Uterus (tissue), 4 donors: ENCODE measurements around the gene PLIN4. TPM values are rescaled to one million over a fixed set of nuclear protein-coding genes. Genes with fewer than 3 reads are reported as not detected.

ENCODE experiments used
- DNase-seq, 2 donors: peaks; one replicate each; pipeline ENCODE4 v3.0.0-alpha.2; 2019 to 2020
- H3K27ac ChIP-seq, 2 donors: fragments of 200-600 bp; sonication (generic); 1 replicate in 1 of 2; 2 replicates in 1 of 2; pipeline ENCODE4 v1.5.1; 2016 to 2018
- H3K27me3 ChIP-seq, 2 donors: fragments of 200-600 bp; sonication (generic); one replicate each; pipeline ENCODE4 v1.5.1; 2018 to 2019; ENCODE audit warnings: control low read depth in 1 of 2
- H3K36me3 ChIP-seq, 2 donors: fragments of 200-600 bp; sonication (generic); one replicate each; pipeline ENCODE4 v1.5.1; 2019; ENCODE audit warnings: control low read depth in 1 of 2
- H3K4me1 ChIP-seq, 2 donors: fragments of 200-600 bp; sonication (generic); one replicate each; pipeline ENCODE4 v1.5.1; 2018 to 2019; ENCODE audit warnings: control low read depth in 1 of 2
- H3K4me3 ChIP-seq, 2 donors: fragments of 200-600 bp; sonication (generic); 1 replicate in 1 of 2; 2 replicates in 1 of 2; pipeline ENCODE4 v1.5.1; 2018 to 2019; ENCODE audit warnings: mild to moderate bottlenecking in 1 of 2
- H3K9me3 ChIP-seq, 2 donors: fragments of 200-600 bp; sonication (generic); one replicate each; pipeline ENCODE4 v1.5.1; 2019; ENCODE audit warnings: control low read depth in 1 of 2
- POLR2A ChIP-seq, 2 donors: fragments of 450-650 bp; IDR thresholded peaks; one replicate each; pipeline ENCODE4 v1.6.1; 2016; ENCODE audit warnings: antibody characterized with exemption in 2 of 2, mild to moderate bottlenecking in 1 of 2, moderate library complexity in 1 of 2
- intact Hi-C: fragments of 100-400 bp; cut with DNase I; formaldehyde crosslinking; loops from one replicate; pipeline ENCODE4 v1.15.1; 2023; ENCODE audit warnings: low total_unique reads
- total RNA-seq, 4 donors: library from RNA; depleted of rRNA in 3 of 4; stranded (reverse); fragments of >200 nt in 3 of 4; gene quantifications; one replicate each; pipeline versions ENCODE4 v1.1.0 to v1.2.4, GENCODE V29; 2014 to 2023
- TF ChIP-seq, protein P1 (sequence below), 4 experiments: fragments of 200-600 bp in 2 of 4; fragments of 450-650 bp in 2 of 4; sonication (generic) in 2 of 4; IDR thresholded peaks; one replicate each; pipeline ENCODE4 v1.5.1; 2016 to 2019; ENCODE audit warnings: antibody characterized with exemption in 4 of 4, mild to moderate bottlenecking in 2 of 4, moderate library complexity in 1 of 4
- donor health status: DM: yes; HTN: yes; CAD: no.

Gene PLIN4
- total RNA-seq, 4 donors from 2014 or later = 7.9 to 78.3 (median 16.2) TPM

GRCh38 chr19:4521888-4522242 is 3.6 kb upstream of the PLIN4 start:
- intact Hi-C loops = no loop called here
- H3K27me3 ChIP-seq = no peaks in the 10 kb centered on the region
- no peaks in the 10 kb centered on the region for H3K9me3 ChIP-seq
- no peak overlapping the region for H3K27ac ChIP-seq
- H3K4me1 ChIP-seq = peaks cover 0 to 14% of the 10 kb centered on the region in 2 donors
- no peak for DNase-seq
- H3K36me3 ChIP-seq = no peaks in the 10 kb centered on the region
- no peak for TF ChIP-seq POLR2A (IDR thresholded peaks at IDR 0.05)
- TF ChIP-seq, protein P1, sequence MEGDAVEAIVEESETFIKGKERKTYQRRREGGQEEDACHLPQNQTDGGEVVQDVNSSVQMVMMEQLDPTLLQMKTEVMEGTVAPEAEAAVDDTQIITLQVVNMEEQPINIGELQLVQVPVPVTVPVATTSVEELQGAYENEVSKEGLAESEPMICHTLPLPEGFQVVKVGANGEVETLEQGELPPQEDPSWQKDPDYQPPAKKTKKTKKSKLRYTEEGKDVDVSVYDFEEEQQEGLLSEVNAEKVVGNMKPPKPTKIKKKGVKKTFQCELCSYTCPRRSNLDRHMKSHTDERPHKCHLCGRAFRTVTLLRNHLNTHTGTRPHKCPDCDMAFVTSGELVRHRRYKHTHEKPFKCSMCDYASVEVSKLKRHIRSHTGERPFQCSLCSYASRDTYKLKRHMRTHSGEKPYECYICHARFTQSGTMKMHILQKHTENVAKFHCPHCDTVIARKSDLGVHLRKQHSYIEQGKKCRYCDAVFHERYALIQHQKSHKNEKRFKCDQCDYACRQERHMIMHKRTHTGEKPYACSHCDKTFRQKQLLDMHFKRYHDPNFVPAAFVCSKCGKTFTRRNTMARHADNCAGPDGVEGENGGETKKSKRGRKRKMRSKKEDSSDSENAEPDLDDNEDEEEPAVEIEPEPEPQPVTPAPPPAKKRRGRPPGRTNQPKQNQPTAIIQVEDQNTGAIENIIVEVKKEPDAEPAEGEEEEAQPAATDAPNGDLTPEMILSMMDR (IDR thresholded peaks at IDR 0.05) = no peak
- H3K4me3 ChIP-seq = no peak overlapping the region

GRCh38 chr19:4521170-4521887 is 3.0 kb upstream of the PLIN4 start:
- no peak for TF ChIP-seq POLR2A (IDR thresholded peaks at IDR 0.05)
- TF ChIP-seq, protein P1 (IDR thresholded peaks at IDR 0.05) = no peak
- Histone ChIP-seq H3K36me3 (no peaks in the 10 kb centered on the region), H3K4me1 (peaks cover 0 to 14% of the 10 kb centered on the region in 2 donors), H3K9me3 (no peaks in the 10 kb centered on the region), H3K4me3 (no peak overlapping the region), H3K27me3 (no peaks in the 10 kb centered on the region), H3K27ac (peak overlapping the region in 1 of 2 donors; percentile 10)
- intact Hi-C loops = no loop called here
- no peak for DNase-seq

DNA sequence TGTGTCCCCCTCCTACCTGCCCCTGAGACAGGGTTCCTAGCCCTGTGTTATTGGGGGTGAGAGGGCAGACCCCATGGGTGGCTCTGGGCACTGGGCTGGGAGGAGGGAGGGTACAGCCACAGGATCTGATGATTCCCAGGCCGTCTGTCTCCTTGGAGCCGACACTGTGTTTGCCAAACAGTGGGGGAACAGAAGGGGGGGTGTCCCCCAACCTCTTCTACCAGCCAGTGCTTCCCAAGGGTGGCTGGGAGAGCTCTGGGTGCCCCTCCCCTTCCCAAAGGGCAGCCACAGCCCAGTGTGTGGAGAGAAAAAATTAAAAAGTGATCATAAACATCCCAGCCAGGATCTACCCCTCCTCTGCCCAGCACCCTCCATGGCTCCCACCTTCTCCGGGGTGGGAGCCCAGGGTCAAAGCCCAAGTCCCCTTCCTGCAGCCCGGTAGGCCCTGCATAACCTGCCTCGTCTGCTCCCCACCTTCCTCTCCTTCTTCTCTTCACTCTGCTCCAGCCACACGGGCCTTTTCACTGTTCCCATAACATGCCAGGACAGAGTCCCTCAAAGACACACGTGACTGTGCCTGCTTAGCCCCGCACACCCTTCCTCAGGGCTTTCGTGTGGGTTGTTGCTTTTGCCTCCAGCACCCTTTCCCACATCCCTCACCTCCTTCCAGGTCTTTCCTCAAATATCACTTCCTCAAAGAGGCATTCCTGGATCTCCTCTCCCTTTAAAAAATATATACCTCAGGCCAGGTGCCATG is 1.4 kb upstream of the PLIN4 start:
- no peak overlapping the region for H3K4me3 ChIP-seq
- no peaks in the 10 kb centered on the region for H3K36me3 ChIP-seq
- TF ChIP-seq, protein P1 (IDR thresholded peaks at IDR 0.05) = no peak
- no peak for TF ChIP-seq POLR2A (IDR thresholded peaks at IDR 0.05)
- intact Hi-C loops = no loop called here
- DNase-seq = peak; percentile 77 to 84
- peaks cover 0 to 14% of the 10 kb centered on the region in 2 donors for H3K4me1 ChIP-seq
- no peaks in the 10 kb centered on the region for H3K9me3 ChIP-seq
- H3K27ac ChIP-seq = peak overlapping the region; percentile 85 to 92
- H3K27me3 ChIP-seq = no peaks in the 10 kb centered on the region

DNA sequence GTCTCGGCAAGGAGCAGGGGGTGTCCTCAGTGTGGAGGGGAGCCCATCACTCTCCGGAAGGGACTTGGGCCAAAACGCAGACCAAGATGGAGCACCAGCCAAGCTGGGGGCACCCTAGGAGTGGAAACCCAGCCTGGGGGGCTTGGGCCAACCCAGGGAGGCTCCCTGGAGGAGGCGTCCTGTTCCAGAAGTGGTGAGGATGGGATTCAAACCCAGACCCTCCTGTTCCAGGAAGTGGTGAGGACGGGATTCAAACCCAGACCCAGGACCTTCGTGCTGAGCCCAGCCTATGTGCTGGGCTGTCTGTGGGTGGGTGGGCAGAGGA is 848 bp upstream of the PLIN4 start:
- Histone ChIP-seq H3K27me3 (no peaks in the 10 kb centered on the region), H3K4me3 (no peak overlapping the region), H3K36me3 (no peaks in the 10 kb centered on the region), H3K4me1 (peaks cover 0 to 14% of the 10 kb centered on the region in 2 donors), H3K9me3 (no peaks in the 10 kb centered on the region), H3K27ac (peak overlapping the region; percentile 85 to 92)
- intact Hi-C loops = no loop called here
- TF ChIP-seq, protein P1 (IDR thresholded peaks at IDR 0.05) = no peak
- TF ChIP-seq POLR2A (IDR thresholded peaks at IDR 0.05) = no peak
- DNase-seq = no peak

- peak overlapping the region; percentile 37 to 49 for H3K4me3 ChIP-seq
- H3K27me3 ChIP-seq = no peaks in the 10 kb centered on the region
- intact Hi-C loops = no loop called here
- no peaks in the 10 kb centered on the region for H3K9me3 ChIP-seq
- peak overlapping the region; percentile 85 to 92 for H3K27ac ChIP-seq
- TF ChIP-seq POLR2A (IDR thresholded peaks at IDR 0.05) = no peak
- TF ChIP-seq, protein P1 (IDR thresholded peaks at IDR 0.05) = no peak
- no peak for DNase-seq
- no peaks in the 10 kb centered on the region for H3K36me3 ChIP-seq
- H3K4me1 ChIP-seq = peaks cover 0 to 14% of the 10 kb centered on the region in 2 donors
These were observed 732 bp downstream of the PLIN4 start for GRCh38 chr19:4517451-4518057.
